Activated CD8-positive, alpha-beta memory T cell treated with anti-CD3 and anti-CD28 coated beads, Interleukin-2, amount 50 U/mL, for 4 hours (primary cell): ENCODE results near the gene OBI1.

Source experiments
- DNase-seq: peaks from one replicate; pipeline ENCODE4 v3.0.0-alpha.2; 2020

Gene OBI1

GRCh38 chr13:78566631-78567030 is 92.3 kb downstream of the OBI1 start:
- no peak for DNase-seq
